HepG2 (cell line): ENCODE data around the gene TMBIM1. TPM values are rescaled to one million over a fixed set of nuclear protein-coding genes. Genes with fewer than 3 reads are reported as not detected.
A peak's percentile ranks its signal among the peaks of the same experiment; 100 is the strongest.

Source experiments
- CC2D1A ChIP-seq: sonication (generic); formaldehyde crosslinking; IDR thresholded peaks from 2 replicates; pipeline ENCODE4 v1.8.1; 2023; ENCODE audit warnings: mild to moderate bottlenecking, missing genetic modification reagents
- CEBPG ChIP-seq: IDR thresholded peaks from 2 replicates; pipeline ENCODE4 v1.6.1; 2016
- GABPA ChIP-seq, 2 experiments: IDR thresholded peaks; 2 replicates each; pipeline ENCODE4 v1.6.1; 2011 to 2016; ENCODE audit warnings: low read depth in 2 of 2, low read length in 1 of 2, missing biosample characterization in 1 of 2, missing genetic modification characterization in 1 of 2
- IRF2 ChIP-seq: IDR thresholded peaks from 2 replicates; pipeline ENCODE4 v1.6.1; 2018; ENCODE audit warnings: missing genetic modification reagents, missing compliant biosample characterization
- JUNB ChIP-seq: sonication (generic); formaldehyde crosslinking; IDR thresholded peaks from 2 replicates; pipeline ENCODE4 v1.8.0; 2022; ENCODE audit warnings: missing genetic modification reagents, mild to moderate bottlenecking, borderline replicate concordance
- JUND ChIP-seq: sonication (generic); formaldehyde crosslinking; IDR thresholded peaks from 2 replicates; pipeline ENCODE4 v1.8.0; 2022; ENCODE audit warnings: mild to moderate bottlenecking, missing genetic modification reagents
- PRDM10 ChIP-seq: sonication (generic); formaldehyde crosslinking; IDR thresholded peaks from 2 replicates; pipeline ENCODE4 v1.4.0; 2020; ENCODE audit warnings: low read depth, missing genetic modification reagents
- SMAD1 ChIP-seq: sonication (generic); formaldehyde crosslinking; IDR thresholded peaks from 2 replicates; pipeline ENCODE4 v1.4.0; 2020; ENCODE audit warnings: missing genetic modification reagents, low read depth, mild to moderate bottlenecking, borderline replicate concordance
- polyA plus RNA-seq, 8 experiments: library from polyadenylated mRNA; depleted of rRNA in 3 of 8; stranded (reverse) in 7 of 8; unstranded in 1 of 8; fragments of >200 nt; fragmentation: Illumina TruSeq in 4 of 8; extraction: Trizol in 4 of 8; gene quantifications; 2 replicates each; pipeline versions ENCODE4 v1.2.1 to v1.2.3, GENCODE V29; 2011 to 2016; ENCODE audit warnings: low read depth in 4 of 8, missing spikeins in 1 of 8, mixed read lengths in 1 of 8; ENCODE audit not compliant: insufficient read depth in 1 of 8
- total RNA-seq, 5 experiments: library from RNA; depleted of rRNA; stranded (reverse); fragments of >200 nt; fragmentation: Illumina TruSeq; extraction: Trizol; gene quantifications; 2 replicates each; pipeline ENCODE4 v1.2.3, GENCODE V29; 2016; ENCODE audit warnings: low read depth in 1 of 5
- TF ChIP-seq, protein P1 (sequence below), 2 experiments: sonication (generic) in 1 of 2; formaldehyde crosslinking in 1 of 2; IDR thresholded peaks; 2 replicates each; pipeline versions ENCODE4 v1.5.1 to v1.6.1; 2011 to 2020; ENCODE audit warnings: borderline replicate concordance in 1 of 2, low read depth in 1 of 2, low read length in 1 of 2, mild to moderate bottlenecking in 1 of 2, missing genetic modification reagents in 1 of 2, moderate library complexity in 1 of 2
- TF ChIP-seq, protein P2 (sequence below): sonication (generic); formaldehyde crosslinking; IDR thresholded peaks from 2 replicates; pipeline ENCODE4 v1.5.0; 2020; ENCODE audit warnings: missing genetic modification reagents
- TF ChIP-seq, protein P3 (sequence below), 2 experiments: sonication (generic) in 1 of 2; formaldehyde crosslinking in 1 of 2; IDR thresholded peaks; 2 replicates each; pipeline versions ENCODE4 v1.4.0 to v1.6.1; 2016 to 2020; ENCODE audit warnings: borderline replicate concordance in 1 of 2, low read depth in 1 of 2, mild to moderate bottlenecking in 1 of 2, missing genetic modification reagents in 1 of 2

TMBIM1 gene
- total and polyA plus RNA-seq, 2 of the 13 experiments (the other 11 are each of a cell fraction or from before 2014, with no cell fraction given) = 127 to 139 TPM

DNA sequence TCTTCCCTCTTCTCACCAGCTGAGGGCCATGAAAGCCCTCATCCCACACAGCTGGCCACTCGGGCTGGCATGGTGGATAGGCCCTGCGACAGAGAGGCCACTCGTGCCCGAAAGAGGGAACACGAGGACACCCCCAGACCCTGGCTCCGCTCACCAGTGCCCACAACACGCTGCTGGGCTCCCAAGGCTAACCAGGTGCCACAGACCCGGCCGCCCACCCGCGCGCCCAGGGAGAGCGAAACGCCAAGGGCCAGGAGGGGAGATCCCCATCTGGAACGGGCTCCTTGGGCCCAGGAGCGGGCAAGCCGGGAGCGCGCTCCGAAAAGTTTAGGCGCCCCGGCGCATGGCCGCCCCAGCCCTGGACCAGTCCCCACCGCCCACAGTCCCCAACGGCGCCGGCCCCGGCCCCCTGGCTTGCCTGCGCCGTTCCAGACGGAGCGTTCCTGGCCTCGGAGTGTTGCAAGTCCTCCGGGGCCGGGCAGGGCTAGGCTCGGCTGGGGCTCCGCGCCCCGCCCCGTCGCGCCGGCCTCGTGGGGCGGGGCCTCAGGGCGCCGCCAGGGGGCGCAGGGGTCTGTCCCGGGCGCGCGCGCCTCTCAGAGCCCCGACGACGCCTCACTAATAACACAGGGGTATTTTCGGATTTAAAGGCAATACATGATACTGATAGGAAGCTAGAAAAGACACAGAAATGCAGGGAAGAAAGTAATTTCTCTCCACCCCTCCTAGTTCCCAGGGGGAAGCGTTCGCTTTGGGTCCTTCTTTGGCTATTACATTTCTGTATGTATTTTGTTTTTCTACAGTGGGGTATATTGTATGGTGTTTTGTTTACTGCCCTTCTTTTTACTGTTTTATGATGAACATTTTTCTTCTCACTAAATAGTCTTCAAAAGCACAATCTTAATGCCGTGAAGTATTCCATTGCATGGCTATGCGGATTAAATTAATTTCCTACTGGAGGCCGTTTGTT lies at the start of gene TMBIM1 (continued):
- TF ChIP-seq PRDM10 = no peak
- no peak for TF ChIP-seq JUND (CRISPR knock-in tag)
- no peak for TF ChIP-seq GABPA (IDR thresholded peaks at IDR 0.05; ENCODE audit: low read depth, low read length)
- TF ChIP-seq GABPA (CRISPR knock-in tag; IDR thresholded peaks at IDR 0.05; ENCODE audit: low read depth) = no peak
- TF ChIP-seq, protein P1, sequence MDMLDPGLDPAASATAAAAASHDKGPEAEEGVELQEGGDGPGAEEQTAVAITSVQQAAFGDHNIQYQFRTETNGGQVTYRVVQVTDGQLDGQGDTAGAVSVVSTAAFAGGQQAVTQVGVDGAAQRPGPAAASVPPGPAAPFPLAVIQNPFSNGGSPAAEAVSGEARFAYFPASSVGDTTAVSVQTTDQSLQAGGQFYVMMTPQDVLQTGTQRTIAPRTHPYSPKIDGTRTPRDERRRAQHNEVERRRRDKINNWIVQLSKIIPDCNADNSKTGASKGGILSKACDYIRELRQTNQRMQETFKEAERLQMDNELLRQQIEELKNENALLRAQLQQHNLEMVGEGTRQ (IDR thresholded peaks at IDR 0.05; ENCODE audit: low read depth, low read length) = no peak
- TF ChIP-seq, protein P1 (CRISPR knock-in tag; IDR thresholded peaks at IDR 0.05; ENCODE audit: borderline replicate concordance) = 0 out of 2 replicates have a peak, but pooled peaks have one; percentile 14
- TF ChIP-seq, protein P2, sequence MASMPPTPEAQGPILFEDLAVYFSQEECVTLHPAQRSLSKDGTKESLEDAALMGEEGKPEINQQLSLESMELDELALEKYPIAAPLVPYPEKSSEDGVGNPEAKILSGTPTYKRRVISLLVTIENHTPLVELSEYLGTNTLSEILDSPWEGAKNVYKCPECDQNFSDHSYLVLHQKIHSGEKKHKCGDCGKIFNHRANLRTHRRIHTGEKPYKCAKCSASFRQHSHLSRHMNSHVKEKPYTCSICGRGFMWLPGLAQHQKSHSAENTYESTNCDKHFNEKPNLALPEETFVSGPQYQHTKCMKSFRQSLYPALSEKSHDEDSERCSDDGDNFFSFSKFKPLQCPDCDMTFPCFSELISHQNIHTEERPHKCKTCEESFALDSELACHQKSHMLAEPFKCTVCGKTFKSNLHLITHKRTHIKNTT (CRISPR knock-in tag) = no peak
- TF ChIP-seq SMAD1 (CRISPR knock-in tag) = peak; percentile 78; the same call in 1 of the 2 replicates
- no peak for TF ChIP-seq CC2D1A (CRISPR knock-in tag)
- peak; percentile 71 for TF ChIP-seq CEBPG (CRISPR knock-in tag)
- TF ChIP-seq, protein P3, sequence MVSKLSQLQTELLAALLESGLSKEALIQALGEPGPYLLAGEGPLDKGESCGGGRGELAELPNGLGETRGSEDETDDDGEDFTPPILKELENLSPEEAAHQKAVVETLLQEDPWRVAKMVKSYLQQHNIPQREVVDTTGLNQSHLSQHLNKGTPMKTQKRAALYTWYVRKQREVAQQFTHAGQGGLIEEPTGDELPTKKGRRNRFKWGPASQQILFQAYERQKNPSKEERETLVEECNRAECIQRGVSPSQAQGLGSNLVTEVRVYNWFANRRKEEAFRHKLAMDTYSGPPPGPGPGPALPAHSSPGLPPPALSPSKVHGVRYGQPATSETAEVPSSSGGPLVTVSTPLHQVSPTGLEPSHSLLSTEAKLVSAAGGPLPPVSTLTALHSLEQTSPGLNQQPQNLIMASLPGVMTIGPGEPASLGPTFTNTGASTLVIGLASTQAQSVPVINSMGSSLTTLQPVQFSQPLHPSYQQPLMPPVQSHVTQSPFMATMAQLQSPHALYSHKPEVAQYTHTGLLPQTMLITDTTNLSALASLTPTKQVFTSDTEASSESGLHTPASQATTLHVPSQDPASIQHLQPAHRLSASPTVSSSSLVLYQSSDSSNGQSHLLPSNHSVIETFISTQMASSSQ (IDR thresholded peaks at IDR 0.05; ENCODE audit: low read depth) = no peak
- TF ChIP-seq, protein P3 (CRISPR knock-in tag; IDR thresholded peaks at IDR 0.05; ENCODE audit: borderline replicate concordance) = no peak
- TF ChIP-seq IRF2 (CRISPR knock-in tag) = no peak
- no peak for TF ChIP-seq JUNB
